Hepatocyte (in vitro differentiated cells): ENCODE data around the gene ZSWIM2. TPM values are rescaled to one million over a fixed set of nuclear protein-coding genes. Genes with fewer than 3 reads are reported as not detected.
A peak's percentile ranks its signal among the peaks of the same experiment; 100 is the strongest.

Source experiments
- DNase-seq: peaks from one replicate; pipeline ENCODE4 v3.0.0-alpha.2; 2016; ENCODE audit warnings: low spot score
- H2AFZ ChIP-seq: fragments of 200-600 bp; sonication (generic); 2 replicates; pipeline ENCODE4 v1.6.0; 2016; ENCODE audit warnings: antibody characterized with exemption, mild to moderate bottlenecking
- H3K27ac ChIP-seq: fragments of 200-600 bp; sonication (generic); 2 replicates; pipeline ENCODE4 v1.5.1; 2016; ENCODE audit warnings: mild to moderate bottlenecking
- H3K27me3 ChIP-seq: fragments of 200-600 bp; sonication (generic); 2 replicates; pipeline ENCODE4 v1.6.1; 2016
- H3K36me3 ChIP-seq: fragments of 200-600 bp; sonication (generic); replicated peaks from 2 replicates; pipeline ENCODE4 v1.5.1; 2016; ENCODE audit warnings: low read depth; ENCODE audit not compliant: insufficient read depth
- H3K4me1 ChIP-seq: fragments of 200-600 bp; sonication (generic); 2 replicates; pipeline ENCODE4 v1.5.1; 2016; ENCODE audit warnings: mild to moderate bottlenecking, moderate library complexity; ENCODE audit not compliant: insufficient read depth
- H3K4me2 ChIP-seq: fragments of 200-600 bp; sonication (generic); 2 replicates; pipeline ENCODE4 v1.6.0; 2016
- H3K4me3 ChIP-seq: fragments of 200-600 bp; sonication (generic); 2 replicates; pipeline ENCODE4 v1.5.1; 2016; ENCODE audit warnings: mild to moderate bottlenecking
- H3K79me2 ChIP-seq: fragments of 200-600 bp; sonication (generic); 2 replicates; pipeline ENCODE4 v1.6.0; 2017; ENCODE audit warnings: mild to moderate bottlenecking
- H3K9me2 ChIP-seq: fragments of 200-600 bp; sonication (generic); replicated peaks from 2 replicates; pipeline ENCODE4 v1.6.0; 2017; ENCODE audit warnings: mild to moderate bottlenecking; ENCODE audit not compliant: insufficient read depth
- H3K9me3 ChIP-seq: fragments of 200-600 bp; sonication (generic); 2 replicates; pipeline ENCODE4 v1.5.1; 2016; ENCODE audit warnings: low read depth, mild to moderate bottlenecking
- H4K20me1 ChIP-seq: fragments of 200-600 bp; sonication (generic); 2 replicates; pipeline ENCODE4 v1.6.0; 2016; ENCODE audit warnings: mild to moderate bottlenecking; ENCODE audit not compliant: insufficient read depth, poor library complexity, severe bottlenecking
- EZH2 ChIP-seq: fragments of 200-600 bp; sonication (generic); IDR thresholded peaks from 2 replicates; pipeline ENCODE4 v1.6.1; 2016; ENCODE audit warnings: antibody characterized with exemption, mild to moderate bottlenecking, borderline replicate concordance
- EZH2phosphoT487 ChIP-seq: fragments of 200-600 bp; sonication (generic); IDR thresholded peaks from one replicate; pipeline ENCODE4 v1.6.1; 2018; ENCODE audit warnings: antibody characterized with exemption, mild to moderate bottlenecking, low read depth, moderate library complexity; ENCODE audit not compliant: unreplicated experiment, severe bottlenecking
- WGBS: methylation state at CpG from one replicate; pipeline ENCODE4 v1.1.6; 2016; ENCODE audit warnings: low lambda C conversion rate; ENCODE audit errors: missing lambda C conversion rate; 5-methylcytosine and 5-hydroxymethylcytosine counted together
- polyA plus RNA-seq: library from polyadenylated mRNA; unstranded; fragments of >200 nt; fragmentation: Nextera tagmentation; extraction: Ambion mirVana; gene quantifications from 2 replicates; pipeline ENCODE4 v1.2.1, GENCODE V29; 2016
- total RNA-seq: library from RNA; depleted of rRNA; stranded (reverse); fragments of >200 nt; gene quantifications from 2 replicates; pipeline ENCODE4 v1.2.3, GENCODE V29; 2014
- TF ChIP-seq, protein P1 (sequence below): fragments of 200-600 bp; sonication (generic); IDR thresholded peaks from 2 replicates; pipeline ENCODE4 v1.5.1; 2016; ENCODE audit warnings: antibody characterized with exemption, mild to moderate bottlenecking; ENCODE audit not compliant: poor library complexity

ZSWIM2 gene
- total and polyA plus RNA-seq, 2 experiments from 2014 or later = 0.07 to 0.45 TPM

DNA sequence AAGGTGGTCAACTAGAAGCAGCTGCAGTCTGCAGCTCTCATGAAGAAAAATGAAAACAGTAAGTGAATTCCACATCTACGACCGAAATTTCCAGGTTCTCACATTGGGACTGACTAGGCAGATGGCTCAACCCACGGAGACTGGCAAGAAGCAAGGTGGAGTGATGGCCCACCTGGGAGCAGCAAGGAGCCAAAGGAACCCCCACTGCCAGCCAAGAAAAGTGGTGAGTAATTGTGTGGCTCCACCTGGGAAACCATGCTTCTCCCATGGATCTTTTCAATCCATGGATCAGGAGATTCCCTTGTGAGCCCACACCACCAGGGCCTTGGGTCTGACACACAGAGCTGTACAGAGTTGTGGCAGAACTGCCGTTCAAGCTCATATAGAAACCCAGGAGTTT, 64.0 kb downstream of the ZSWIM2 start:
- Histone ChIP-seq H4K20me1 (no peaks in the 10 kb centered on the region), H3K27ac (no peak overlapping the region), H3K4me1 (no peaks in the 10 kb centered on the region), H3K27me3 (no peaks in the 10 kb centered on the region), H2AFZ (no peak overlapping the region), H3K36me3 (no peaks in the 10 kb centered on the region), H3K9me2 (no peaks in the 10 kb centered on the region), H3K79me2 (no peaks in the 10 kb centered on the region), H3K4me3 (no peak overlapping the region), H3K4me2 (no peak overlapping the region), H3K9me3 (no peaks in the 10 kb centered on the region)
- WGBS = 93% methylated on average over 4 of the region's 4 CpGs
- TF ChIP-seq EZH2 (no peak), EZH2phosphoT487 (no peak)
- TF ChIP-seq, protein P1, sequence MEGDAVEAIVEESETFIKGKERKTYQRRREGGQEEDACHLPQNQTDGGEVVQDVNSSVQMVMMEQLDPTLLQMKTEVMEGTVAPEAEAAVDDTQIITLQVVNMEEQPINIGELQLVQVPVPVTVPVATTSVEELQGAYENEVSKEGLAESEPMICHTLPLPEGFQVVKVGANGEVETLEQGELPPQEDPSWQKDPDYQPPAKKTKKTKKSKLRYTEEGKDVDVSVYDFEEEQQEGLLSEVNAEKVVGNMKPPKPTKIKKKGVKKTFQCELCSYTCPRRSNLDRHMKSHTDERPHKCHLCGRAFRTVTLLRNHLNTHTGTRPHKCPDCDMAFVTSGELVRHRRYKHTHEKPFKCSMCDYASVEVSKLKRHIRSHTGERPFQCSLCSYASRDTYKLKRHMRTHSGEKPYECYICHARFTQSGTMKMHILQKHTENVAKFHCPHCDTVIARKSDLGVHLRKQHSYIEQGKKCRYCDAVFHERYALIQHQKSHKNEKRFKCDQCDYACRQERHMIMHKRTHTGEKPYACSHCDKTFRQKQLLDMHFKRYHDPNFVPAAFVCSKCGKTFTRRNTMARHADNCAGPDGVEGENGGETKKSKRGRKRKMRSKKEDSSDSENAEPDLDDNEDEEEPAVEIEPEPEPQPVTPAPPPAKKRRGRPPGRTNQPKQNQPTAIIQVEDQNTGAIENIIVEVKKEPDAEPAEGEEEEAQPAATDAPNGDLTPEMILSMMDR = no peak
- DNase-seq = no peak

GRCh38 chr2:186783254-186783653, 65.7 kb downstream of the ZSWIM2 start:
- no peaks in the 10 kb centered on the region for H3K9me2 ChIP-seq
- H3K27me3 ChIP-seq = no peaks in the 10 kb centered on the region
- no peak overlapping the region for H3K27ac ChIP-seq
- no peak overlapping the region for H2AFZ ChIP-seq
- H3K4me2 ChIP-seq = no peak overlapping the region
- H3K4me3 ChIP-seq = no peak overlapping the region
- H3K79me2 ChIP-seq = no peaks in the 10 kb centered on the region
- no peaks in the 10 kb centered on the region for H4K20me1 ChIP-seq
- H3K36me3 ChIP-seq = no peaks in the 10 kb centered on the region
- DNase-seq = no peak
- H3K4me1 ChIP-seq = no peaks in the 10 kb centered on the region
- TF ChIP-seq EZH2phosphoT487 = no peak
- TF ChIP-seq, protein P1 = no peak
- no peak for TF ChIP-seq EZH2
- no peaks in the 10 kb centered on the region for H3K9me3 ChIP-seq

- Histone ChIP-seq H3K9me3 (no peaks in the 10 kb centered on the region), H3K27ac (no peak overlapping the region), H3K4me2 (no peak overlapping the region), H3K9me2 (no peaks in the 10 kb centered on the region), H3K36me3 (no peaks in the 10 kb centered on the region), H4K20me1 (no peaks in the 10 kb centered on the region), H3K27me3 (no peaks in the 10 kb centered on the region), H3K4me1 (no peaks in the 10 kb centered on the region), H3K4me3 (no peak overlapping the region), H3K79me2 (no peaks in the 10 kb centered on the region), H2AFZ (no peak overlapping the region)
- 48% methylated on average over 4 of the region's 4 CpGs for WGBS
- TF ChIP-seq, protein P1 = peak; percentile 37
- TF ChIP-seq EZH2phosphoT487 (no peak), EZH2 (no peak)
- DNase-seq = peak; percentile 24
Observed at GRCh38 chr2:186780701-186781316, 68.2 kb downstream of the ZSWIM2 start.

Other genes with a start within 250 kb of the ZSWIM2 start
- 11.7 and 15.6 TPM in 2 replicates for gene FAM171B, start 155.1 kb downstream of the ZSWIM2 start, total RNA-seq
- gene FAM171B, start 155.1 kb downstream of the ZSWIM2 start, polyA plus RNA-seq = 2.6 and 2.7 TPM in 2 replicates